Effector memory CD8-positive, alpha-beta T cell (primary cell): Measurements from ENCODE around the gene VAPB.

Source experiments
- ATAC-seq: fragments of 150-1000 bp; cut with Tn5 transposase; replicated peaks from 2 replicates; pipeline ENCODE4 v1.10.0; 2021; ENCODE audit warnings: mild to moderate bottlenecking, moderate library complexity
- DNase-seq, 3 experiments: peaks; one replicate each; pipeline ENCODE4 v3.0.0; 2021
- H3K27ac Mint-ChIP-seq, 2 donors: one replicate each; pipeline ENCODE4 v1.8.0; 2022; ENCODE audit warnings: mild to moderate bottlenecking in 2 of 2, mixed read lengths in 2 of 2, moderate library complexity in 2 of 2
- H3K27me3 Mint-ChIP-seq, 2 donors: one replicate each; pipeline ENCODE4 v1.8.0; 2022; ENCODE audit warnings: mixed read lengths in 2 of 2
- H3K36me3 Mint-ChIP-seq: one replicate; pipeline ENCODE4 v1.8.0; 2022; ENCODE audit warnings: mild to moderate bottlenecking, moderate library complexity, mixed read lengths; ENCODE audit not compliant: insufficient read depth
- H3K4me1 Mint-ChIP-seq, 2 donors: one replicate each; pipeline ENCODE4 v1.8.0; 2022; ENCODE audit warnings: low read depth in 2 of 2, mixed read lengths in 2 of 2
- H3K4me3 Mint-ChIP-seq, 2 donors: one replicate each; pipeline ENCODE4 v1.8.0; 2022; ENCODE audit warnings: mild to moderate bottlenecking in 2 of 2, mixed read lengths in 2 of 2, moderate library complexity in 2 of 2
- H3K9me3 Mint-ChIP-seq, 2 donors: one replicate each; pipeline ENCODE4 v1.8.0; 2022; ENCODE audit warnings: mixed read lengths in 2 of 2

Gene VAPB

GRCh38 chr20:58389324-58389967, 417 bp downstream of the VAPB start:
- H3K4me3 Mint-ChIP-seq = peak overlapping the region; percentile 84 to 90
- H3K27me3 Mint-ChIP-seq = peaks cover 0 to 9% of the 10 kb centered on the region in 2 donors
- peak overlapping the region; percentile 94 to 96 for H3K27ac Mint-ChIP-seq
- DNase-seq = peak in 2 of 3 experiments; percentile 40 to 47
- H3K4me1 Mint-ChIP-seq = peaks cover 34 to 42% of the 10 kb centered on the region in 2 donors
- ATAC-seq = peak; percentile 51
- H3K36me3 Mint-ChIP-seq = peaks cover 7% of the 10 kb centered on the region
- no peaks in the 10 kb centered on the region for H3K9me3 Mint-ChIP-seq

- Mint-ChIP-seq H3K4me1 (peaks cover 34 to 46% of the 10 kb centered on the region in 2 donors), H3K27me3 (peaks cover 0 to 2% of the 10 kb centered on the region in 2 donors), H3K9me3 (no peaks in the 10 kb centered on the region), H3K27ac (peak overlapping the region; percentile 94 to 96), H3K4me3 (peak overlapping the region; percentile 84 to 90), H3K36me3 (peaks cover 7% of the 10 kb centered on the region)
- DNase-seq = no peak
- ATAC-seq = no peak
These were observed 1.1 kb downstream of the VAPB start for GRCh38 chr20:58389968-58390658.

GRCh38 chr20:58390659-58391035, 1.6 kb downstream of the VAPB start:
- H3K36me3 Mint-ChIP-seq = peaks cover 7% of the 10 kb centered on the region
- H3K27me3 Mint-ChIP-seq = no peaks in the 10 kb centered on the region
- DNase-seq (no peak), ATAC-seq (no peak)
- H3K4me3 Mint-ChIP-seq = peak overlapping the region; percentile 84 to 90
- no peaks in the 10 kb centered on the region for H3K9me3 Mint-ChIP-seq
- peaks cover 34 to 46% of the 10 kb centered on the region in 2 donors for H3K4me1 Mint-ChIP-seq
- H3K27ac Mint-ChIP-seq = peak overlapping the region; percentile 94 to 96

GRCh38 chr20:58392286-58392685, 3.3 kb downstream of the VAPB start:
- DNase-seq = no peak
- no peaks in the 10 kb centered on the region for H3K27me3 Mint-ChIP-seq
- peaks cover 39 to 58% of the 10 kb centered on the region in 2 donors for H3K4me1 Mint-ChIP-seq
- no peak overlapping the region for H3K4me3 Mint-ChIP-seq
- H3K36me3 Mint-ChIP-seq = peaks cover 7% of the 10 kb centered on the region
- H3K27ac Mint-ChIP-seq = peak overlapping the region; percentile 16 to 96
- no peak for ATAC-seq
- no peaks in the 10 kb centered on the region for H3K9me3 Mint-ChIP-seq

GRCh38 chr20:58393299-58393698, 4.3 kb downstream of the VAPB start:
- Mint-ChIP-seq H3K4me3 (no peak overlapping the region), H3K27ac (peak overlapping the region in 1 of 2 donors; percentile 21), H3K27me3 (no peaks in the 10 kb centered on the region), H3K9me3 (no peaks in the 10 kb centered on the region), H3K36me3 (peaks cover 7% of the 10 kb centered on the region), H3K4me1 (peaks cover 41 to 68% of the 10 kb centered on the region in 2 donors)
- ATAC-seq (no peak), DNase-seq (no peak)

- H3K4me3 Mint-ChIP-seq = no peak overlapping the region
- H3K27me3 Mint-ChIP-seq = no peaks in the 10 kb centered on the region
- no peak for DNase-seq
- H3K9me3 Mint-ChIP-seq = no peaks in the 10 kb centered on the region
- H3K36me3 Mint-ChIP-seq = peaks cover 6% of the 10 kb centered on the region
- no peak for ATAC-seq
- H3K4me1 Mint-ChIP-seq = peaks cover 48 to 72% of the 10 kb centered on the region in 2 donors
- peak overlapping the region; percentile 23 to 65 for H3K27ac Mint-ChIP-seq
These were observed 5.8 kb downstream of the VAPB start for GRCh38 chr20:58394801-58395200.

- no peaks in the 10 kb centered on the region for H3K27me3 Mint-ChIP-seq
- DNase-seq (no peak), ATAC-seq (no peak)
- H3K36me3 Mint-ChIP-seq = no peaks in the 10 kb centered on the region
- H3K9me3 Mint-ChIP-seq = no peaks in the 10 kb centered on the region
- H3K27ac Mint-ChIP-seq = peak overlapping the region in 1 of 2 donors; percentile 23
- peaks cover 44 to 69% of the 10 kb centered on the region in 2 donors for H3K4me1 Mint-ChIP-seq
- H3K4me3 Mint-ChIP-seq = no peak overlapping the region
These were observed 6.6 kb downstream of the VAPB start for GRCh38 chr20:58395604-58396003.

- H3K27me3 Mint-ChIP-seq = no peaks in the 10 kb centered on the region
- no peak overlapping the region for H3K27ac Mint-ChIP-seq
- DNase-seq (no peak), ATAC-seq (no peak)
- H3K36me3 Mint-ChIP-seq = no peaks in the 10 kb centered on the region
- no peaks in the 10 kb centered on the region for H3K9me3 Mint-ChIP-seq
- peaks cover 31 to 55% of the 10 kb centered on the region in 2 donors for H3K4me1 Mint-ChIP-seq
- no peak overlapping the region for H3K4me3 Mint-ChIP-seq
These were observed 8.4 kb downstream of the VAPB start for GRCh38 chr20:58397429-58397828.

GRCh38 chr20:58398254-58398653, 9.2 kb downstream of the VAPB start:
- Mint-ChIP-seq H3K27me3 (no peaks in the 10 kb centered on the region), H3K36me3 (no peaks in the 10 kb centered on the region), H3K4me1 (peaks cover 28 to 48% of the 10 kb centered on the region in 2 donors), H3K9me3 (no peaks in the 10 kb centered on the region), H3K4me3 (peak overlapping the region in 1 of 2 donors; percentile 11), H3K27ac (peak overlapping the region; percentile 37 to 72)
- ATAC-seq (no peak), DNase-seq (no peak)

GRCh38 chr20:58399926-58400325, 10.9 kb downstream of the VAPB start:
- H3K9me3 Mint-ChIP-seq = no peaks in the 10 kb centered on the region
- H3K27ac Mint-ChIP-seq = peak overlapping the region in 1 of 2 donors; percentile 20
- H3K27me3 Mint-ChIP-seq = no peaks in the 10 kb centered on the region
- H3K4me1 Mint-ChIP-seq = peaks cover 22 to 35% of the 10 kb centered on the region in 2 donors
- DNase-seq (no peak), ATAC-seq (no peak)
- peak overlapping the region in 1 of 2 donors; percentile 4 for H3K4me3 Mint-ChIP-seq
- no peaks in the 10 kb centered on the region for H3K36me3 Mint-ChIP-seq

GRCh38 chr20:58401162-58401561, 12.1 kb downstream of the VAPB start:
- Mint-ChIP-seq H3K4me3 (no peak overlapping the region), H3K9me3 (no peaks in the 10 kb centered on the region), H3K27ac (no peak overlapping the region), H3K4me1 (peaks cover 20 to 32% of the 10 kb centered on the region in 2 donors), H3K27me3 (no peaks in the 10 kb centered on the region), H3K36me3 (no peaks in the 10 kb centered on the region)
- ATAC-seq (no peak), DNase-seq (no peak)

GRCh38 chr20:58402305-58402704, 13.3 kb downstream of the VAPB start:
- no peak overlapping the region for H3K27ac Mint-ChIP-seq
- no peak for ATAC-seq
- no peak for DNase-seq
- no peaks in the 10 kb centered on the region for H3K27me3 Mint-ChIP-seq
- peaks cover 16 to 30% of the 10 kb centered on the region in 2 donors for H3K4me1 Mint-ChIP-seq
- no peak overlapping the region for H3K4me3 Mint-ChIP-seq
- no peaks in the 10 kb centered on the region for H3K36me3 Mint-ChIP-seq
- no peaks in the 10 kb centered on the region for H3K9me3 Mint-ChIP-seq

- Mint-ChIP-seq H3K4me3 (no peak overlapping the region), H3K27me3 (no peaks in the 10 kb centered on the region), H3K36me3 (no peaks in the 10 kb centered on the region), H3K27ac (no peak overlapping the region), H3K4me1 (peaks cover 16 to 30% of the 10 kb centered on the region in 2 donors), H3K9me3 (no peaks in the 10 kb centered on the region)
- ATAC-seq (no peak), DNase-seq (no peak)
These were observed 13.8 kb downstream of the VAPB start for GRCh38 chr20:58402827-58403226.

- Mint-ChIP-seq H3K27me3 (no peaks in the 10 kb centered on the region), H3K27ac (no peak overlapping the region), H3K36me3 (no peaks in the 10 kb centered on the region), H3K4me3 (no peak overlapping the region), H3K4me1 (peaks cover 19 to 30% of the 10 kb centered on the region in 2 donors), H3K9me3 (no peaks in the 10 kb centered on the region)
- DNase-seq (no peak), ATAC-seq (no peak)
These were observed 14.2 kb downstream of the VAPB start for GRCh38 chr20:58403272-58403671.
